Measurements from ENCODE around the gene KLHL21. TPM values are rescaled to one million over a fixed set of nuclear protein-coding genes. Genes with fewer than 3 reads are reported as not detected.
A peak's percentile ranks its signal among the peaks of the same experiment; 100 is the strongest.

KLHL21 gene
- total and polyA plus RNA-seq, 10 of the 15 experiments (the other 5 are each of a cell fraction or from before 2014, with no cell fraction given): 0.76 to 12.2 (median 5.2) TPM

- peak; percentile 65 for TF ChIP-seq ZBTB40 (IDR thresholded peaks at IDR 0.05; ENCODE audit: borderline replicate concordance)
- TF ChIP-seq NFXL1 (IDR thresholded peaks at IDR 0.05; ENCODE audit: borderline replicate concordance): no peak
- TF ChIP-seq MTA3 (IDR thresholded peaks at IDR 0.05; ENCODE audit: borderline replicate concordance, low read length): no peak
- no peak for TF ChIP-seq YBX1 (IDR thresholded peaks at IDR 0.05)
- no peak for TF ChIP-seq NFIC (IDR thresholded peaks at IDR 0.05; ENCODE audit: low read depth, low read length)
- TF ChIP-seq LARP7 (IDR thresholded peaks at IDR 0.05): no peak
- no peak for TF ChIP-seq PKNOX1 (IDR thresholded peaks at IDR 0.05)
- TF ChIP-seq HCFC1 (IDR thresholded peaks at IDR 0.05; ENCODE audit: low read length): no peak
- TF ChIP-seq CREM (IDR thresholded peaks at IDR 0.05; ENCODE audit: low read depth): 0 out of 2 replicates have a peak, but pooled peaks have one; percentile 46
- TF ChIP-seq SIN3A (IDR thresholded peaks at IDR 0.05; ENCODE audit: low read depth, low read length): no peak
- TF ChIP-seq ZZZ3 (IDR thresholded peaks at IDR 0.05; ENCODE audit: control insufficient read depth, insufficient read length, low read depth): no peak
- no peak for TF ChIP-seq MTA2 (IDR thresholded peaks at IDR 0.05; ENCODE audit: low read depth)
- no peak for TF ChIP-seq MYC (IDR thresholded peaks at IDR 0.05; ENCODE audit: insufficient read depth, insufficient read length, insufficient replicate concordance, low read length, severe bottlenecking)
- TF ChIP-seq NBN (IDR thresholded peaks at IDR 0.05): no peak
- TF ChIP-seq TAF1 (IDR thresholded peaks at IDR 0.05; ENCODE audit: borderline replicate concordance, low read depth, low read length): 0 out of 2 replicates have a peak, but pooled peaks have one; percentile 28
- TF ChIP-seq DPF2 (IDR thresholded peaks at IDR 0.05): no peak
- 0 out of 2 replicates have a peak, but pooled peaks have one; percentile 11 for TF ChIP-seq TCF12 (IDR thresholded peaks at IDR 0.05; ENCODE audit: low read depth, low read length)
- TF ChIP-seq CBFB (IDR thresholded peaks at IDR 0.05; ENCODE audit: low read depth): no peak
- TF ChIP-seq TCF7 (IDR thresholded peaks at IDR 0.05; ENCODE audit: borderline replicate concordance): no peak
- no peak for TF ChIP-seq ETV6 (conservative IDR thresholded peaks at IDR 0.05 in 1 of 2, IDR thresholded peaks at IDR 0.05 in 1 of 2; ENCODE audit: borderline replicate concordance in 1 of 2, low read depth in 1 of 2)
- no peak for TF ChIP-seq REST (IDR thresholded peaks at IDR 0.05; ENCODE audit: low read depth, low read length)
Observed at GRCh38 chr1:6603238-6603914, 707 bp upstream of the KLHL21 start (continued).

All from GM12878 (cell line).